Measurements from ENCODE around the gene SALL3.

SALL3 gene

GRCh38 chr18:78979056-78979729 is 425 bp upstream of the SALL3 start:
- Histone ChIP-seq H3K36me3 (replicated peaks in 1 of 2; ENCODE audit: control insufficient read depth in 2 of 2, insufficient read depth in 2 of 2, low read length in 2 of 2) (no peaks in the 10 kb centered on the region), H3K4me3 (ENCODE audit: low read length in 2 of 2) (peak overlapping the region in 1 of 2 donors; percentile 91), H2BK15ac (ENCODE audit: low read length) (peak overlapping the region; percentile 85), H4K8ac (ENCODE audit: low read depth, low read length) (no peak overlapping the region), H2AFZ (ENCODE audit: low read length) (no peak overlapping the region), H3K27me3 (ENCODE audit: control insufficient read depth in 3 of 3, insufficient read depth in 3 of 3, low read depth in 1 of 3, low read length in 3 of 3) (peaks cover 19 to 90% (median 45%) of the 10 kb centered on the region in 3 experiments), H2AK5ac (ENCODE audit: low read depth, low read length) (peak overlapping the region; percentile 46), H3K18ac (ENCODE audit: low read length) (peak overlapping the region; percentile 83), H4K91ac (ENCODE audit: low read depth, low read length, poor library complexity) (no peak overlapping the region), H3K23ac (ENCODE audit: low read depth, low read length, poor library complexity) (no peak overlapping the region), H3K27ac (replicated peaks; ENCODE audit: low read length) (no peak overlapping the region), H2BK12ac (ENCODE audit: low read length) (no peak overlapping the region), H3K9me3 (replicated peaks in 1 of 2; ENCODE audit: control insufficient read depth in 2 of 2, insufficient read depth in 1 of 2, low read depth in 1 of 2, low read length in 2 of 2) (peaks cover 0 to 2% of the 10 kb centered on the region in 2 donors), H2BK5ac (ENCODE audit: low read length) (no peak overlapping the region), H3K4ac (ENCODE audit: low read length) (no peak overlapping the region), H3K4me1 (ENCODE audit: control insufficient read depth in 2 of 2, insufficient read depth in 1 of 2, low read depth in 1 of 2, low read length in 2 of 2) (peaks cover 0 to 7% of the 10 kb centered on the region in 2 donors), H3K9ac (ENCODE audit: low read depth, low read length, poor library complexity) (peak overlapping the region; percentile 70), H3K14ac (ENCODE audit: low read length) (no peak overlapping the region), H2BK120ac (ENCODE audit: low read depth, low read length) (no peak overlapping the region), H3K4me2 (ENCODE audit: insufficient read depth, low read length, poor library complexity, severe bottlenecking) (peak overlapping the region; percentile 73), H3K79me1 (ENCODE audit: low read depth, low read length) (peaks cover 2% of the 10 kb centered on the region)
- WGBS, 2 donors (ENCODE audit: extremely low coverage in 2 of 2, insufficient read length in 2 of 2, insufficient replicate concordance in 1 of 2) = no CpG with 5 or more reads among the region's 98 CpGs
- no peak for DNase-seq (ENCODE audit: low spot score)

DNA sequence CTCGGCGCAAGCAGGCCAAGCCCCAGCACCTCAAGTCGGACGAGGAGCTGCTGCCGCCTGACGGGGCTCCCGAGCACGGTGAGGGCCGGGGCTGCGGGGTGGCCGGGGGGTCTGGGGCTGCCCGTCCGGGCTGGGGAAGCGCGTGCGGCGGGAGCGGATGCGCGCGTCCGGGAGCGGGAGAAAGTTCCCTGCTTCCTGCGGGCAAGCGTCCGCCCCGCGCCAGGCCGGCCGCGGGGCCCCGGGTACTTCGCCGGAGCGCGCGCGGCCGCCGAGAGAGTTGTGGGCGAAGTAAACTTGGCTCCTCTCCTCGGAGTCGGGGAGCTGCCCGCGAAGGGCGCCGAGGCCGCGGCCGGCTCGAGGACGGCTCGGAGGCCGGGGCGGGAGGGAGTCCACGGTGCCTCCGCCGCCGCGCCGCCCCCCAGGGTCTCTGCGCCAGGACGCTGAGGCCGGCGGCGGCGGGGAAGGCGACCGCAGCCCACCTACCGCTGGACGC is 707 bp downstream of the SALL3 start:
- Histone ChIP-seq H3K18ac (ENCODE audit: low read length) (peak overlapping the region; percentile 98), H3K9ac (ENCODE audit: low read depth, low read length, poor library complexity) (peak overlapping the region; percentile 77), H2BK120ac (ENCODE audit: low read depth, low read length) (no peak overlapping the region), H4K8ac (ENCODE audit: low read depth, low read length) (no peak overlapping the region), H3K27ac (replicated peaks; ENCODE audit: low read length) (peak overlapping the region; percentile 17), H3K14ac (ENCODE audit: low read length) (peak overlapping the region; percentile 89), H3K4me2 (ENCODE audit: insufficient read depth, low read length, poor library complexity, severe bottlenecking) (peak overlapping the region; percentile 75), H3K4me1 (ENCODE audit: control insufficient read depth in 2 of 2, insufficient read depth in 1 of 2, low read depth in 1 of 2, low read length in 2 of 2) (peaks cover 0 to 11% of the 10 kb centered on the region in 2 donors), H3K9me3 (replicated peaks in 1 of 2; ENCODE audit: control insufficient read depth in 2 of 2, insufficient read depth in 1 of 2, low read depth in 1 of 2, low read length in 2 of 2) (peaks cover 0 to under 1% of the 10 kb centered on the region in 2 donors), H2AFZ (ENCODE audit: low read length) (peak overlapping the region; percentile 59), H2BK12ac (ENCODE audit: low read length) (no peak overlapping the region), H2BK15ac (ENCODE audit: low read length) (no peak overlapping the region), H3K79me1 (ENCODE audit: low read depth, low read length) (peaks cover 4% of the 10 kb centered on the region), H3K4ac (ENCODE audit: low read length) (no peak overlapping the region), H4K91ac (ENCODE audit: low read depth, low read length, poor library complexity) (no peak overlapping the region), H3K23ac (ENCODE audit: low read depth, low read length, poor library complexity) (no peak overlapping the region), H2AK5ac (ENCODE audit: low read depth, low read length) (peak overlapping the region; percentile 81), H3K36me3 (replicated peaks in 1 of 2; ENCODE audit: control insufficient read depth in 2 of 2, insufficient read depth in 2 of 2, low read length in 2 of 2) (no peaks in the 10 kb centered on the region), H3K4me3 (ENCODE audit: low read length in 2 of 2) (peak overlapping the region in 1 of 2 donors; percentile 91), H3K27me3 (ENCODE audit: control insufficient read depth in 3 of 3, insufficient read depth in 3 of 3, low read depth in 1 of 3, low read length in 3 of 3) (peaks cover 11 to 90% (median 34%) of the 10 kb centered on the region in 3 experiments), H2BK5ac (ENCODE audit: low read length) (peak overlapping the region; percentile 87)
- no peak for DNase-seq (ENCODE audit: low spot score)
- no CpG with 5 or more reads among the region's 71 CpGs for WGBS, 2 donors (ENCODE audit: extremely low coverage in 2 of 2, insufficient read length in 2 of 2, insufficient replicate concordance in 1 of 2)

DNA sequence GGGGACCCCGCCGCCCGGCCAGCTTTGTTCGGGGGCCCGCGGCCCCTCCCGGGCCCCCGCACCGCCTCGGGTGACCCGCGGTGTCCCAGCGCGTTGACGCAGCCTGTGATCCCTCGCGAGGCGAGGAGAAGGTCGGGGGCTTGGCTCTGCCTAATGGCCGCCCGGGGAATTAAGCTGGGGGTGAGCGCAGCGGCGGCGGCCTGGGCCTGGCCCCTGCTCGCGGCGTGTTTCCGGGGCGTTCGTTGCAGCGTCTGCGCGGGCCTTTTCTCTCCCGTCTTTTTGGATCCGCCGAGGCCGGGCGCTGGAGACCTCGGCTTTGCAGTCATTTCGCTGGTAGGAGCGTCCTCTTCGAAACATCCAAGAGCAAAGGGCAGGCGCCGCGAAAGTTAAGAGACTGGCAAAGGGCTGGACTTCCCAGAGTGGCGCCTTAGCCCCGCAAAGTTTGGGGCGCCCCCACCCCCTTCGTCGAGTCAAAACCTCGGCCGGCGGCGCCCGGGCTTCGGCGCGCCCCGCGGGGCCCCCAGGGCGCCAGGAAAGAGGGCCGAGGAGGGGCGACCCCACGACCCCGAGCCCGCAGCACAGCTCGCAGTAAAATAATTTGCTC is 1.3 kb downstream of the SALL3 start:
- DNase-seq (ENCODE audit: low spot score) = no peak
- Histone ChIP-seq H2AFZ (ENCODE audit: low read length) (peak overlapping the region; percentile 59), H3K9ac (ENCODE audit: low read depth, low read length, poor library complexity) (peak overlapping the region; percentile 90), H3K79me1 (ENCODE audit: low read depth, low read length) (peaks cover 4% of the 10 kb centered on the region), H3K9me3 (replicated peaks in 1 of 2; ENCODE audit: control insufficient read depth in 2 of 2, insufficient read depth in 1 of 2, low read depth in 1 of 2, low read length in 2 of 2) (no peaks in the 10 kb centered on the region), H2BK15ac (ENCODE audit: low read length) (peak overlapping the region; percentile 40), H3K18ac (ENCODE audit: low read length) (peak overlapping the region; percentile 98), H3K4me2 (ENCODE audit: insufficient read depth, low read length, poor library complexity, severe bottlenecking) (peak overlapping the region; percentile 75), H4K8ac (ENCODE audit: low read depth, low read length) (no peak overlapping the region), H3K4ac (ENCODE audit: low read length) (peak overlapping the region; percentile 6), H2BK5ac (ENCODE audit: low read length) (peak overlapping the region; percentile 87), H2AK5ac (ENCODE audit: low read depth, low read length) (peak overlapping the region; percentile 81), H4K91ac (ENCODE audit: low read depth, low read length, poor library complexity) (no peak overlapping the region), H3K23ac (ENCODE audit: low read depth, low read length, poor library complexity) (no peak overlapping the region), H3K4me3 (ENCODE audit: low read length in 2 of 2) (peak overlapping the region in 1 of 2 donors; percentile 91), H2BK12ac (ENCODE audit: low read length) (peak overlapping the region; percentile 6), H3K27me3 (ENCODE audit: control insufficient read depth in 3 of 3, insufficient read depth in 3 of 3, low read depth in 1 of 3, low read length in 3 of 3) (peaks cover 9 to 90% (median 28%) of the 10 kb centered on the region in 3 experiments), H3K4me1 (ENCODE audit: control insufficient read depth in 2 of 2, insufficient read depth in 1 of 2, low read depth in 1 of 2, low read length in 2 of 2) (peaks cover 0 to 15% of the 10 kb centered on the region in 2 donors), H3K27ac (replicated peaks; ENCODE audit: low read length) (no peak overlapping the region), H2BK120ac (ENCODE audit: low read depth, low read length) (no peak overlapping the region), H3K36me3 (replicated peaks in 1 of 2; ENCODE audit: control insufficient read depth in 2 of 2, insufficient read depth in 2 of 2, low read length in 2 of 2) (no peaks in the 10 kb centered on the region), H3K14ac (ENCODE audit: low read length) (peak overlapping the region; percentile 89)
- no CpG with 5 or more reads among the region's 68 CpGs for WGBS, 2 donors (ENCODE audit: extremely low coverage in 2 of 2, insufficient read length in 2 of 2, insufficient replicate concordance in 1 of 2)

DNA sequence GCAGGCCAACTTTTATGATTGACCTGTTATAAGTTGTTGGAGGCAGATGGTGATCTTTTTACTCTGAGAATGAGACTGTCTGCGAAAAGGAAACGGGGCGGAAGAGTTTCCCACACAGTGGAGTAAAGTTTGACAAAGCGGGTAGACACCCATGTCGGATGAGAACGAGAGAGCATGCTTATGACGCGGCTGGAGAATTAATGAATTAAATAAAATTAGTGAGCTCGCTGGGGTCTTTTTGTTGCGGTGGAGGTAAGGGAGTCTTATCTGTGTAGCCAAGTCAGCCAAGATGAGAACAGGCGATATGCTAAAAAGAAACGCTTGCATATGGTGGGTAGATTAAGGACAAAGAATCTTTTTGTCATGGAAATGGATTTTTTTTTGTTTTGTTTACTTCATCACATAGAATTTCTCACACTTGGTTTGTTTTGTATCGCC is 1.8 kb downstream of the SALL3 start:
- no CpG with 5 or more reads among the region's 13 CpGs for WGBS, 2 donors (ENCODE audit: extremely low coverage in 2 of 2, insufficient read length in 2 of 2, insufficient replicate concordance in 1 of 2)
- Histone ChIP-seq H3K27ac (replicated peaks; ENCODE audit: low read length) (peak overlapping the region; percentile 27), H3K23ac (ENCODE audit: low read depth, low read length, poor library complexity) (no peak overlapping the region), H3K4me1 (ENCODE audit: control insufficient read depth in 2 of 2, insufficient read depth in 1 of 2, low read depth in 1 of 2, low read length in 2 of 2) (peaks cover 0 to 18% of the 10 kb centered on the region in 2 donors), H3K4me2 (ENCODE audit: insufficient read depth, low read length, poor library complexity, severe bottlenecking) (peak overlapping the region; percentile 75), H3K9ac (ENCODE audit: low read depth, low read length, poor library complexity) (no peak overlapping the region), H3K79me1 (ENCODE audit: low read depth, low read length) (peaks cover 4% of the 10 kb centered on the region), H2AK5ac (ENCODE audit: low read depth, low read length) (no peak overlapping the region), H2BK120ac (ENCODE audit: low read depth, low read length) (no peak overlapping the region), H2BK15ac (ENCODE audit: low read length) (no peak overlapping the region), H4K8ac (ENCODE audit: low read depth, low read length) (no peak overlapping the region), H4K91ac (ENCODE audit: low read depth, low read length, poor library complexity) (no peak overlapping the region), H3K4me3 (ENCODE audit: low read length in 2 of 2) (peak overlapping the region in 1 of 2 donors; percentile 91), H3K36me3 (replicated peaks in 1 of 2; ENCODE audit: control insufficient read depth in 2 of 2, insufficient read depth in 2 of 2, low read length in 2 of 2) (no peaks in the 10 kb centered on the region), H2BK12ac (ENCODE audit: low read length) (no peak overlapping the region), H3K4ac (ENCODE audit: low read length) (peak overlapping the region; percentile 6), H3K14ac (ENCODE audit: low read length) (no peak overlapping the region), H2AFZ (ENCODE audit: low read length) (peak overlapping the region; percentile 59), H2BK5ac (ENCODE audit: low read length) (peak overlapping the region; percentile 87), H3K9me3 (replicated peaks in 1 of 2; ENCODE audit: control insufficient read depth in 2 of 2, insufficient read depth in 1 of 2, low read depth in 1 of 2, low read length in 2 of 2) (no peaks in the 10 kb centered on the region), H3K18ac (ENCODE audit: low read length) (peak overlapping the region; percentile 98), H3K27me3 (ENCODE audit: control insufficient read depth in 3 of 3, insufficient read depth in 3 of 3, low read depth in 1 of 3, low read length in 3 of 3) (peaks cover 9 to 90% (median 24%) of the 10 kb centered on the region in 3 experiments)
- DNase-seq (ENCODE audit: low spot score) = no peak
